Adipocyte (in vitro differentiated cells): ENCODE results near the gene ZNF577.
"Not testable (repeated sequence)": the region's sequence is repeated elsewhere in the genome, so short reads cannot be mapped to it uniquely, and the experiment has no call there.

ENCODE experiments used
- DNase-seq: peaks from one replicate; pipeline ENCODE4 v3.0.0-alpha.2; 2015; ENCODE audit warnings: low read depth
- H3K27me3 ChIP-seq: replicated peaks from 2 replicates; pipeline ENCODE4 v1.7.0; 2013; ENCODE audit warnings: mild to moderate bottlenecking, low read length, moderate library complexity; ENCODE audit not compliant: control insufficient read depth, insufficient read depth
- H3K36me3 ChIP-seq: 2 replicates; pipeline ENCODE4 v1.7.0; 2013; ENCODE audit warnings: low read length, mild to moderate bottlenecking, moderate library complexity; ENCODE audit not compliant: control insufficient read depth, insufficient read depth, severe bottlenecking
- H3K4me1 ChIP-seq: 2 replicates; pipeline ENCODE4 v1.7.0; 2013; ENCODE audit warnings: mild to moderate bottlenecking, low read length, moderate library complexity; ENCODE audit not compliant: control insufficient read depth, insufficient read depth
- H3K4me3 ChIP-seq: 2 replicates; pipeline ENCODE4 v1.7.0; 2013; ENCODE audit warnings: mild to moderate bottlenecking, low read length, moderate library complexity
- H3K9ac ChIP-seq: 2 replicates; pipeline ENCODE4 v1.7.0; 2013; ENCODE audit warnings: mild to moderate bottlenecking, low read length, moderate library complexity
- H3K9me3 ChIP-seq: 2 replicates; pipeline ENCODE4 v1.7.0; 2013; ENCODE audit warnings: mild to moderate bottlenecking, low read length, moderate library complexity; ENCODE audit not compliant: control insufficient read depth

The ZNF577 gene

DNA sequence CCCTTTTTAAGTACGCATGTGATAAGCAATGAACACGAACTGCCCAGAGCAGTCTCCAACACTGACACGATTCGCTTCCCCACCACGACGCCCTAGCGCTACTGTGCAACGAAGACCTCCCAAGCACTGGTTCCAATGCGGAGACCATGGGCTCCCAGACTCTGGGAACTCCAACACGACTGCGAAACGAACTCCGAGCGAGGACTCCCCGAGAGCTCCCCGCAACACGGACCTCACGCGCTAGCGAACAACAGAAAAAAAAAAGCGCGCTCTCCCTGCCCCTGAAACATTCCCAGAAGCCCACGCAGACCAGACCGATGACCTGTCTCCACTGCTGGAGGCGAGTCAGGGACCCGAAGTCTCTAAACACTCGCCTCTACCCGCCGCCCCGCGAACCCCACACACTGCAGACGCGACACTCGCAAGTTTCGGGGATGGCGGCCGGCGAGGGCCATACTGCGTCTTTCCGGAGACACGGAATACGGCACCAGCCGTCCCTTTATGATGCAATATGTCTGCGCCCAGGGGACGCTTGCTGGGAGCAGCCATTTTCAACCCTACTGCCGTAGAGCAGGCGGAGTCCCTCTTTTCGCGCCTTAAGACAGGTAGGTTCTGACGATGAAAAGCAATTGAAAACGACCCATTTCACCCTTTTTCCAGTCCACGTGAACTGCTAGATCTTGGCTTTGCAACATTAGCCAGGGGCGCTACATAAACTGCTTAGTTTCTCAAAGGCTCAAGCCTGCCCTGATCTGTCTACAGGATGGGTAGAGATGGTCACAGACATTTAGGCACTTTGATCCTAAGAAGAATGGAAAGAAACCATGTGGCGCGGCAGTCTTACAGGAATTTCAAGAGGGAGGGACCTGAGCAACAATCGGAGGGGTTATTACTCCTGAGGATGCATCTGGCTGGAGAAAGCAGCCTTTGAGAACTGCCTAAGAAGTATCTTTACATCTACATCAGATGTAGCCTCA is at the start of gene ZNF577:
ZNF577 (minus strand) TSS at position 430 of the 977 bp plus-strand sequence. CDS start 7,569 bp downstream, outside the sequence.
- Histone ChIP-seq H3K36me3 (peaks cover 44% of the 10 kb centered on the region), H3K4me3 (peak within 1 kb of the TSS; percentile 95), H3K9ac (peak within 1 kb of the TSS; percentile 93), H3K27me3 (no peaks in the 10 kb centered on the region), H3K9me3 (peaks cover 62% of the 10 kb centered on the region), H3K4me1 (peaks cover 5% of the 10 kb centered on the region)
- peak; percentile 92 for DNase-seq

- no peak overlapping the region for H3K4me3 ChIP-seq
- no peaks in the 10 kb centered on the region for H3K27me3 ChIP-seq
- H3K4me1 ChIP-seq, result peaks cover 8% of the 10 kb centered on the region
- no peak overlapping the region for H3K9ac ChIP-seq
- H3K9me3 ChIP-seq, result peaks cover 12% of the 10 kb centered on the region
- peaks cover 67% of the 10 kb centered on the region for H3K36me3 ChIP-seq
- DNase-seq, result no peak
Measured at GRCh38 chr19:51931921-51932320, 44.2 kb upstream of the ZNF577 start.

GRCh38 chr19:51927859-51928258 is 40.1 kb upstream of the ZNF577 start:
- H3K4me3 ChIP-seq, result peak overlapping the region; percentile 98
- peaks cover 29% of the 10 kb centered on the region for H3K36me3 ChIP-seq
- H3K9me3 ChIP-seq, result peaks cover 5% of the 10 kb centered on the region
- H3K9ac ChIP-seq, result peak overlapping the region; percentile 93
- DNase-seq, result no peak
- no peaks in the 10 kb centered on the region for H3K27me3 ChIP-seq
- H3K4me1 ChIP-seq, result peaks cover 8% of the 10 kb centered on the region

GRCh38 chr19:51926784-51927741 is 39.3 kb upstream of the ZNF577 start, which contains the start of gene ZNF613:
TSS of gene ZNF613 (plus strand) at chr19:51927472. CDS start at chr19:51936221, 8,749 bp downstream.
- H3K9me3 ChIP-seq, result peaks cover 13% of the 10 kb centered on the region
- peaks cover 25% of the 10 kb centered on the region for H3K36me3 ChIP-seq
- peak within 1 kb of the TSS; percentile 98 for H3K4me3 ChIP-seq
- peak; percentile 88 for DNase-seq
- peaks cover 8% of the 10 kb centered on the region for H3K4me1 ChIP-seq
- H3K9ac ChIP-seq, result peak within 1 kb of the TSS; percentile 93
- H3K27me3 ChIP-seq, result no peaks in the 10 kb centered on the region

GRCh38 chr19:51926426-51926783 is 38.7 kb upstream of the ZNF577 start:
- Histone ChIP-seq H3K9ac (peak overlapping the region; percentile 93), H3K4me3 (peak overlapping the region; percentile 98), H3K4me1 (peaks cover 8% of the 10 kb centered on the region), H3K36me3 (peaks cover 18% of the 10 kb centered on the region), H3K27me3 (no peaks in the 10 kb centered on the region), H3K9me3 (peaks cover 20% of the 10 kb centered on the region)
- DNase-seq, result no peak

DNA sequence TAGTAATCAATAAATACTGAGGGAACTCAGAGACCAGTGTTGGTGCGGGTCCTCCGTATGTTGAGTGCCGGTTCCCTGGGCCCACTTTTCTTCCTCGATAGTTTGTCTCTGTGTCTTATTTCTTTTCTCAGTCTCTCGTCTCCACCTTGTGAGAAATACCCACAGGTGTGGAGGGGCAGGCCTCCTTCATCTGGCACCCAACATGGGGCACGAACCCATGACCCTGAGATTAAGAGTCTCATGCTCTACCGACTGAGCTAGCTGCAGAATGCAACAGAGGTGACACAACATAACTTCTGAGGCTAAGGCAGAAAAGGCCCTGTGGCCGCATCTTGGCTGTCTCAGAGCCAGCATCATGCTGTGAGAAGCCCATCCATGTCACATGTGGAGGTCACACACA is 34.2 kb upstream of the ZNF577 start:
- DNase-seq, result no peak
- H3K9ac ChIP-seq, result no peak overlapping the region

GRCh38 chr19:51919606-51920005 is 31.9 kb upstream of the ZNF577 start:
- H3K4me1 ChIP-seq, result no peaks in the 10 kb centered on the region
- no peak overlapping the region for H3K9ac ChIP-seq
- no peaks in the 10 kb centered on the region for H3K27me3 ChIP-seq
- H3K9me3 ChIP-seq, result peaks cover 80% of the 10 kb centered on the region
- DNase-seq, result no peak
- H3K36me3 ChIP-seq, result no peaks in the 10 kb centered on the region
- no peak overlapping the region for H3K4me3 ChIP-seq

More for the DNA sequence above, 34.2 kb upstream of the ZNF577 start:
- no peaks in the 10 kb centered on the region for H3K27me3 ChIP-seq
- H3K4me1 ChIP-seq, result no peaks in the 10 kb centered on the region
- H3K9me3 ChIP-seq, result peaks cover 57% of the 10 kb centered on the region
- no peaks in the 10 kb centered on the region for H3K36me3 ChIP-seq
- H3K4me3 ChIP-seq, result no peak overlapping the region

DNA sequence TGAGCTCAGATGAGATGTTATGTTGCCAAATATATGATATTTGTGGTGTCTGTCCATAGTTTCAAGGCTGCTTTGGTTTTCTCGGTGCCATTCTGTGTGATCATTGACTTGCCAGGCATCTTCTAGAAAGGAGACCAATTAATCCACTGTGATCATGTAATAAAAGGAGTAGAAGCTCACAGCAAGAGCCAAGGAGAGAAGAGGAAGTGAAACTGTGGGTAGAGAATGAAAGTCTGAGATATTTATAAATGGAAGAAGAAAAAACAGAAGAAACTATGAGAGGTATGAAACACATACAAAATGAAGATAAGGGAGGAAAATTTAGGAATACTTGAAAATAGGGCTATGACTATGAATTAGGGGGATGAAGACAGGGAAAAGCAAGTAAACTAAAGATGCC is 28.4 kb upstream of the ZNF577 start:
- H3K4me3 ChIP-seq, result peak overlapping the region; percentile 9
- DNase-seq, result no peak
- H3K4me1 ChIP-seq, result no peaks in the 10 kb centered on the region
- H3K9ac ChIP-seq, result no peak overlapping the region
- peaks cover 91% of the 10 kb centered on the region for H3K9me3 ChIP-seq
- H3K27me3 ChIP-seq, result no peaks in the 10 kb centered on the region
- H3K36me3 ChIP-seq, result no peaks in the 10 kb centered on the region

DNA sequence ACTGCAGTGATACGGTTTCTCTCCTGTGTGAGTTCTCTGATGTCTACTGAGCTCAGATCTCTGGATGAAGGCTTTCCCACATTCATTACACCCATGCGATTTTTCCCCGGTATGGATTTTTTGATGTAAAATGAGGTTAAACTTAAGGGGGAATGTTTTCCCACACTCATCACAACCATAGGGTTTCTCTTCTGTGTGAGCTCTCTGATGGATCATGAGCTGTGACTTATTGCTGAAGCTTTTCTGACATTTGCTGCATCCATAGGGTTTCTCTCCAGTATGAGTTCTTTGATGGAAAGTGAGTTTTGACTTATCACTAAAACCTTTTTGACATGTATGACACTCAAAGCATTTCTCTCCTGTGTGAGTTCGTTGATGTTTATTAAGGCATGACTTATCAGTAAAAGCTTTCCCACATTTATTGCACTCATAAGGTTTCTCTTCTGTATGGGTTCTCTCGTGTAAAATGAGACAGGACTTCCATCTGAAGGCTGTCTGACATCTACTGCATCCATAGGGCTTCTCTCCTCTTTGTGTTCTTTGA is 27.6 kb upstream of the ZNF577 start:
- no peaks in the 10 kb centered on the region for H3K27me3 ChIP-seq
- H3K4me3 ChIP-seq, result peak overlapping the region; percentile 38
- H3K4me1 ChIP-seq, result no peaks in the 10 kb centered on the region
- H3K9me3 ChIP-seq, result peaks cover 86% of the 10 kb centered on the region
- no peak overlapping the region for H3K9ac ChIP-seq
- no peaks in the 10 kb centered on the region for H3K36me3 ChIP-seq
- DNase-seq, result no peak

- peaks cover 37% of the 10 kb centered on the region for H3K9me3 ChIP-seq
Measured at GRCh38 chr19:51907981-51908380, 20.2 kb upstream of the ZNF577 start.

More at GRCh38 chr19:51907981-51908380, 20.2 kb upstream of the ZNF577 start:
- H3K4me3 ChIP-seq, H3K27me3 ChIP-seq, H3K36me3 ChIP-seq, DNase-seq, H3K9ac ChIP-seq, H3K4me1 ChIP-seq: not testable (repeated sequence)
